T-cell (primary cell): ENCODE data around the gene EPHA3. TPM values are rescaled to one million over a fixed set of nuclear protein-coding genes. Genes with fewer than 3 reads are reported as not detected.

ENCODE experiments used
- ATAC-seq, 4 experiments: fragments of 200-7000 bp in 3 of 4; fragments of 150-1000 bp in 1 of 4; cut with Tn5 transposase; replicated peaks in 1 of 4; 1 replicate in 3 of 4; 2 replicates in 1 of 4; pipeline ENCODE4 v1.10.0; 2021; ENCODE audit warnings: moderate library complexity in 3 of 4, mild to moderate bottlenecking in 2 of 4, moderate number of reproducible peaks in 1 of 4
- CTCF ChIA-PET, 2 donors: fragments of 300-600 bp; sonication (Branson Sonifier 250); formaldehyde crosslinking; loops; one replicate each; lab custom pipeline; 2022; ENCODE audit warnings: antibody characterized with exemption in 2 of 2; lab: Charles Lee
- POLR2A ChIA-PET, 2 donors: fragments of 300-600 bp; sonication (Branson Sonifier 250); formaldehyde crosslinking; loops; one replicate each; lab custom pipeline; 2022; ENCODE audit warnings: antibody characterized with exemption in 2 of 2; lab: Charles Lee
- DNase-seq, 35 experiments: peaks; one replicate each; pipeline versions ENCODE4 v3.0.0 to v3.0.0-alpha.2; 2013 to 2023
- H3K27ac ChIP-seq: one replicate; pipeline ENCODE4 v1.5.1; 2013; ENCODE audit warnings: low read length
- H3K27me3 ChIP-seq, 2 experiments: replicated peaks in 1 of 2; 1 replicate in 1 of 2; 2 replicates in 1 of 2; pipeline versions ENCODE4 v1.6.1 to v1.7.0; 2013; ENCODE audit warnings: low read length in 1 of 2, mixed read lengths in 1 of 2; ENCODE audit not compliant: control insufficient read depth in 2 of 2, insufficient read depth in 2 of 2; ENCODE audit errors: extremely low read depth in 1 of 2
- H3K36me3 ChIP-seq, 2 donors: 1 replicate in 1 of 2; 2 replicates in 1 of 2; pipeline versions ENCODE4 v1.6.1 to v1.7.0; 2013; ENCODE audit warnings: low read length in 1 of 2; ENCODE audit not compliant: control insufficient read depth in 2 of 2, insufficient read depth in 1 of 2; ENCODE audit errors: extremely low read depth in 1 of 2
- H3K4me1 ChIP-seq, 2 experiments: 1 replicate in 1 of 2; 2 replicates in 1 of 2; pipeline versions ENCODE4 v1.6.1 to v1.7.0; 2013; ENCODE audit warnings: low read length in 2 of 2, mixed read lengths in 1 of 2; ENCODE audit not compliant: insufficient read depth in 2 of 2, control insufficient read depth in 1 of 2; ENCODE audit errors: extremely low read depth in 1 of 2
- H3K4me3 ChIP-seq, 2 donors: 1 replicate in 1 of 2; 2 replicates in 1 of 2; pipeline versions ENCODE4 v1.5.1 to v1.7.0; 2013; ENCODE audit warnings: mild to moderate bottlenecking in 2 of 2, low read length in 1 of 2, moderate library complexity in 1 of 2; ENCODE audit not compliant: control insufficient read depth in 1 of 2; ENCODE audit errors: extremely low read depth in 1 of 2
- H3K9me3 ChIP-seq: 2 replicates; pipeline ENCODE4 v1.7.0; 2013
- H3K27ac Mint-ChIP-seq, 2 donors: one replicate each; pipeline ENCODE4 v1.8.0; 2020 to 2021; ENCODE audit warnings: mild to moderate bottlenecking in 2 of 2, mixed read lengths in 2 of 2
- H3K27me3 Mint-ChIP-seq, 2 donors: one replicate each; pipeline ENCODE4 v1.8.0; 2021 to 2022; ENCODE audit warnings: mixed read lengths in 2 of 2
- H3K36me3 Mint-ChIP-seq: one replicate; pipeline ENCODE4 v1.8.0; 2021; ENCODE audit warnings: mixed read lengths
- H3K4me1 Mint-ChIP-seq, 3 donors: one replicate each; pipeline ENCODE4 v1.8.0; 2020 to 2022; ENCODE audit warnings: mixed read lengths in 3 of 3, mild to moderate bottlenecking in 1 of 3
- H3K4me3 Mint-ChIP-seq, 3 donors: one replicate each; pipeline ENCODE4 v1.8.0; 2020 to 2022; ENCODE audit warnings: mild to moderate bottlenecking in 3 of 3, mixed read lengths in 3 of 3, moderate library complexity in 3 of 3
- H3K9me3 Mint-ChIP-seq, 3 donors: one replicate each; pipeline ENCODE4 v1.8.0; 2020 to 2022; ENCODE audit warnings: mixed read lengths in 3 of 3
- WGBS: methylation state at CpG from one replicate; pipeline ENCODE4 v1.1.5; 2013; ENCODE audit warnings: missing lambda C conversion rate; ENCODE audit not compliant: insufficient coverage; 5-methylcytosine and 5-hydroxymethylcytosine counted together
- total RNA-seq, 35 experiments: library from RNA in 6 of 35; stranded (reverse) in 6 of 35; fragments of 120-200 nt in 1 of 35; gene quantifications; one replicate each; pipeline versions ENCODE4 v1.2.1 to v1.2.4 and lab custom pipeline; 2013 to 2026

Gene EPHA3
- total RNA-seq, 5 donors from 2014 or later (not counting 1 experiment from before 2014, with no cell fraction given), result not detected

DNA sequence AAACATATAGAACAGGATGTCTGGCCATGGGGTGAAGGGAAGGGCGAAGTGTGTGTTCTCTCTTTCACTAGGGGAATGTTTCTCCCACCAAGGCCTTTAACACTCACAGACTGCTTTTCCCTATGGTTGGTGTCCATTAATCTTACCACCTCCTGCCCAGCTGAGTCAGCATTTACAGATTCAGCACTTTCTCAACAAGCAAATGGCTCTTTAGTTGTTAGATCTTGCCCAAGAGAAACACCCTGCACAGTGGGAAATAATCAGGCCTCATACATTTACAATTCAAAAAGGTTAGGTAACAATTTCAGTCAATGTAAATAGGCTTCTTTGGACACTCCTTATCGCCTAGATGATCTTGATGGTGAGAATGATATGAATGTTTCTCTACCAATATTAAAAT is 418.2 kb downstream of the EPHA3 start:
- no peaks in the 10 kb centered on the region for H3K27me3 Mint-ChIP-seq

DNA sequence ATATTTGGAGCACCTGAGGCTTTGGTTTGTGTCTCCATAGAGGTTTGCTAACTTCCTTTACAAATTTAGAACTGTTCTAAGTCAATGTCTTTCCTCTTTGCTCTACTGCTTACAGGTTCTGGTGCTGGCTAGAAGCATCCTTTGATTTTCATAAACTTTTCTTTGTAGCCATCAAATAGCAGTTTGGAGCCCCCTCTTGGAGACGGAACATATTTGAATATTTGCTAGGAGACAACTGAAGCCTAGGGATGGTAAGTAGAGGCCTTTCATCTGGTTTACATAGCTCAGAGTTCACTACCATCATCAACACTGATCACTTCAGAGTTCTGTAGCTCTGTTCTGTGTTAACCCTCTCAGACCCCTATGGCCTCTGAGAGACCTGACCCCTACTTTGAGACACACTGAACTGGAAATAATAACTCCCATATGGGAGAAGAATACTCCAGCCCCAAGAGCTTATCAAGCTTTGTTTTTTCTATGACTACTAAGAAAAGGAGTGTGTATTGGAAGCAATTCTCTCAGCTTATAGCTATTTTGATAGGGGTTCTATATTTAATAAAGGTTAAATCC is 420.4 kb downstream of the EPHA3 start:
- Histone ChIP-seq H3K4me1 (no peaks in the 10 kb centered on the region), H3K27me3 (no peaks in the 10 kb centered on the region), H3K36me3 (no peaks in the 10 kb centered on the region), H3K9me3 (no peaks in the 10 kb centered on the region), H3K4me3 (no peak overlapping the region), H3K27ac (no peak overlapping the region)
- Mint-ChIP-seq H3K27me3 (no peaks in the 10 kb centered on the region), H3K36me3 (no peaks in the 10 kb centered on the region), H3K9me3 (peaks cover 7 to 19% (median 15%) of the 10 kb centered on the region in 3 donors), H3K4me3 (no peak overlapping the region), H3K4me1 (no peaks in the 10 kb centered on the region), H3K27ac (no peak overlapping the region)
- POLR2A ChIA-PET, result no interaction called here
- WGBS, result no CpG with 5 or more reads among the region's 1 CpG
- no peak for DNase-seq
- CTCF ChIA-PET, result no interaction called here
- ATAC-seq, result no peak

More for the DNA sequence above, 418.2 kb downstream of the EPHA3 start:
- Histone ChIP-seq H3K9me3 (peaks cover 2% of the 10 kb centered on the region), H3K36me3 (no peaks in the 10 kb centered on the region), H3K27ac (no peak overlapping the region), H3K27me3 (no peaks in the 10 kb centered on the region), H3K4me3 (no peak overlapping the region), H3K4me1 (no peaks in the 10 kb centered on the region)
- H3K36me3 Mint-ChIP-seq, result no peaks in the 10 kb centered on the region
- ATAC-seq (no peak), DNase-seq (no peak)
- no peak overlapping the region for H3K4me3 Mint-ChIP-seq
- no peaks in the 10 kb centered on the region for H3K4me1 Mint-ChIP-seq
- no CpG with 5 or more reads among the region's 2 CpGs for WGBS
- H3K9me3 Mint-ChIP-seq, result peaks cover 7 to 19% (median 15%) of the 10 kb centered on the region in 3 donors
- ChIA-PET POLR2A (no interaction called here), CTCF (no interaction called here)
- H3K27ac Mint-ChIP-seq, result no peak overlapping the region
